ENCODE data around the gene SOX6. TPM values are rescaled to one million over a fixed set of nuclear protein-coding genes. Genes with fewer than 3 reads are reported as not detected.

Gene SOX6
- total and polyA plus RNA-seq, 2 experiments from 2014 or later = 0.03 to 0.66 TPM

DNA sequence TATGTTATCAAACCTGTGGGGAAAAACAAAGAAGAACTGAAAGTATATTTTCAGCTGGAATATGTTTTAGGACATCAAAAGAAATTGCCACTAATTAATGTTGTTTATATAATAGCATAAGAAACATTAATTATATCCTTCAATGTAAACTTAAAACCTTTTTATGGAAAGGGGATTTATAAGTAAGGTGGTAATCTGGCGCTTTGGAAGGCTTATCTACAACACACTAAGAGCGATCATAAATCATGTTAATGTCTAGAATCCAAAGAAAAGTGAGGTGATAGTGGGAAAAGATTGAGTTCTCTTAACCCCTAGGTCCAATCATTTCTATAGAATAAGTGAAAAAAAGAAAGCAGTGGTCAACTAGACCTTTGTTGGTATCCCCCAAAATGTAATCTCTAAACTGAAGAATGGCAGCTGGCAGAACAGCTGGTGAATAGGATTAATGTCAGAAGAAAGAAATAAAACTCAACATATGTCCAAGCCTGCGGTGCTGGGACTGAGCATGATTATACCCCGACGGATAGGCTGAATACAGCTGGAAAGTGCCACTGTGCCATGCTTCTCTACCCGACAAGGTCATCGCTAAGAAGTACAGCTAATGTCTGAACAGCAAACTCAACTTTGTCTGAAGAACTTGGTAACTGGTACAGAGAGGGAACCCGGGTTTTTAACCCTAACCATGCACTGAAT, 64.0 kb downstream of the SOX6 start:
- DNase-seq (ENCODE audit: low spot score) (no peak), ATAC-seq (no peak)
- Histone ChIP-seq H3K36me3 (ENCODE audit: insufficient read depth) (no peaks in the 10 kb centered on the region), H3K4me3 (no peak overlapping the region), H3K79me2 (replicated peaks; ENCODE audit: insufficient read depth) (no peaks in the 10 kb centered on the region), H4K20me1 (replicated peaks; ENCODE audit: insufficient read depth) (no peaks in the 10 kb centered on the region), H3K27ac (ENCODE audit: low read depth) (no peak overlapping the region), H3K4me2 (no peak overlapping the region), H3K27me3 (ENCODE audit: insufficient read depth) (no peaks in the 10 kb centered on the region), H3K9me2 (ENCODE audit: insufficient read depth) (no peaks in the 10 kb centered on the region), H2AFZ (no peak overlapping the region), H3F3A (replicated peaks; ENCODE audit: low read depth) (no peaks in the 10 kb centered on the region), H3K4me1 (ENCODE audit: insufficient read depth) (0 out of 2 replicates have a peak, but pooled peaks cover 4% of the 10 kb centered on the region)
- H3K27ac Mint-ChIP-seq = no peak overlapping the region
- H3K36me3 Mint-ChIP-seq (ENCODE audit: low read depth) = no peaks in the 10 kb centered on the region
- no peaks in the 10 kb centered on the region for H3K27me3 Mint-ChIP-seq (ENCODE audit: insufficient read depth, low read depth, poor library complexity)
- H3K4me1 Mint-ChIP-seq = peaks cover 22% of the 10 kb centered on the region; the same call in 2 of the 3 replicates
- TF ChIP-seq NANOG (IDR thresholded peaks at IDR 0.05; ENCODE audit: borderline replicate concordance) = no peak
- TF ChIP-seq, protein P1, sequence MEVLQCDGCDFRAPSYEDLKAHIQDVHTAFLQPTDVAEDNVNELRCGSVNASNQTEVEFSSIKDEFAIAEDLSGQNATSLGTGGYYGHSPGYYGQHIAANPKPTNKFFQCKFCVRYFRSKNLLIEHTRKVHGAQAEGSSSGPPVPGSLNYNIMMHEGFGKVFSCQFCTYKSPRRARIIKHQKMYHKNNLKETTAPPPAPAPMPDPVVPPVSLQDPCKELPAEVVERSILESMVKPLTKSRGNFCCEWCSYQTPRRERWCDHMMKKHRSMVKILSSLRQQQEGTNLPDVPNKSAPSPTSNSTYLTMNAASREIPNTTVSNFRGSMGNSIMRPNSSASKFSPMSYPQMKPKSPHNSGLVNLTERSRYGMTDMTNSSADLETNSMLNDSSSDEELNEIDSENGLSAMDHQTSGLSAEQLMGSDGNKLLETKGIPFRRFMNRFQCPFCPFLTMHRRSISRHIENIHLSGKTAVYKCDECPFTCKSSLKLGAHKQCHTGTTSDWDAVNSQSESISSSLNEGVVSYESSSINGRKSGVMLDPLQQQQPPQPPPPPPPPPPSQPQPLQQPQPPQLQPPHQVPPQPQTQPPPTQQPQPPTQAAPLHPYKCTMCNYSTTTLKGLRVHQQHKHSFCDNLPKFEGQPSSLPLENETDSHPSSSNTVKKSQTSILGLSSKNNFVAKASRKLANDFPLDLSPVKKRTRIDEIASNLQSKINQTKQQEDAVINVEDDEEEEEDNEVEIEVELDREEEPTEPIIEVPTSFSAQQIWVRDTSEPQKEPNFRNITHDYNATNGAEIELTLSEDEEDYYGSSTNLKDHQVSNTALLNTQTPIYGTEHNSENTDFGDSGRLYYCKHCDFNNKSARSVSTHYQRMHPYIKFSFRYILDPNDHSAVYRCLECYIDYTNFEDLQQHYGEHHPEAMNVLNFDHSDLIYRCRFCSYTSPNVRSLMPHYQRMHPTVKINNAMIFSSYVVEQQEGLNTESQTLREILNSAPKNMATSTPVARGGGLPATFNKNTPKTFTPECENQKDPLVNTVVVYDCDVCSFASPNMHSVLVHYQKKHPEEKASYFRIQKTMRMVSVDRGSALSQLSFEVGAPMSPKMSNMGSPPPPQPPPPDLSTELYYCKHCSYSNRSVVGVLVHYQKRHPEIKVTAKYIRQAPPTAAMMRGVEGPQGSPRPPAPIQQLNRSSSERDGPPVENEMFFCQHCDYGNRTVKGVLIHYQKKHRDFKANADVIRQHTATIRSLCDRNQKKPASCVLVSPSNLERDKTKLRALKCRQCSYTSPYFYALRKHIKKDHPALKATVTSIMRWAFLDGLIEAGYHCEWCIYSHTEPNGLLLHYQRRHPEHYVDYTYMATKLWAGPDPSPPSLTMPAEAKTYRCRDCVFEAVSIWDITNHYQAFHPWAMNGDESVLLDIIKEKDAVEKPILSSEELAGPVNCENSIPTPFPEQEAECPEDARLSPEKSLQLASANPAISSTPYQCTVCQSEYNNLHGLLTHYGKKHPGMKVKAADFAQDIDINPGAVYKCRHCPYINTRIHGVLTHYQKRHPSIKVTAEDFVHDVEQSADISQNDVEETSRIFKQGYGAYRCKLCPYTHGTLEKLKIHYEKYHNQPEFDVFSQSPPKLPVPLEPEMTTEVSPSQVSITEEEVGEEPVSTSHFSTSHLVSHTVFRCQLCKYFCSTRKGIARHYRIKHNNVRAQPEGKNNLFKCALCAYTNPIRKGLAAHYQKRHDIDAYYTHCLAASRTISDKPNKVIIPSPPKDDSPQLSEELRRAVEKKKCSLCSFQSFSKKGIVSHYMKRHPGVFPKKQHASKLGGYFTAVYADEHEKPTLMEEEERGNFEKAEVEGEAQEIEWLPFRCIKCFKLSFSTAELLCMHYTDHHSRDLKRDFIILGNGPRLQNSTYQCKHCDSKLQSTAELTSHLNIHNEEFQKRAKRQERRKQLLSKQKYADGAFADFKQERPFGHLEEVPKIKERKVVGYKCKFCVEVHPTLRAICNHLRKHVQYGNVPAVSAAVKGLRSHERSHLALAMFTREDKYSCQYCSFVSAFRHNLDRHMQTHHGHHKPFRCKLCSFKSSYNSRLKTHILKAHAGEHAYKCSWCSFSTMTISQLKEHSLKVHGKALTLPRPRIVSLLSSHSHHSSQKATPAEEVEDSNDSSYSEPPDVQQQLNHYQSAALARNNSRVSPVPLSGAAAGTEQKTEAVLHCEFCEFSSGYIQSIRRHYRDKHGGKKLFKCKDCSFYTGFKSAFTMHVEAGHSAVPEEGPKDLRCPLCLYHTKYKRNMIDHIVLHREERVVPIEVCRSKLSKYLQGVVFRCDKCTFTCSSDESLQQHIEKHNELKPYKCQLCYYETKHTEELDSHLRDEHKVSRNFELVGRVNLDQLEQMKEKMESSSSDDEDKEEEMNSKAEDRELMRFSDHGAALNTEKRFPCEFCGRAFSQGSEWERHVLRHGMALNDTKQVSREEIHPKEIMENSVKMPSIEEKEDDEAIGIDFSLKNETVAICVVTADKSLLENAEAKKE (CRISPR knock-in tag; IDR thresholded peaks at IDR 0.05) = no peak
- TF ChIP-seq ZNF114 (CRISPR knock-in tag; IDR thresholded peaks at IDR 0.05) = no peak
- TF ChIP-seq, protein P2, sequence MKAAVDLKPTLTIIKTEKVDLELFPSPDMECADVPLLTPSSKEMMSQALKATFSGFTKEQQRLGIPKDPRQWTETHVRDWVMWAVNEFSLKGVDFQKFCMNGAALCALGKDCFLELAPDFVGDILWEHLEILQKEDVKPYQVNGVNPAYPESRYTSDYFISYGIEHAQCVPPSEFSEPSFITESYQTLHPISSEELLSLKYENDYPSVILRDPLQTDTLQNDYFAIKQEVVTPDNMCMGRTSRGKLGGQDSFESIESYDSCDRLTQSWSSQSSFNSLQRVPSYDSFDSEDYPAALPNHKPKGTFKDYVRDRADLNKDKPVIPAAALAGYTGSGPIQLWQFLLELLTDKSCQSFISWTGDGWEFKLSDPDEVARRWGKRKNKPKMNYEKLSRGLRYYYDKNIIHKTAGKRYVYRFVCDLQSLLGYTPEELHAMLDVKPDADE (IDR thresholded peaks at IDR 0.05) = no peak
- no peak for TF ChIP-seq EZH2phosphoT487 (IDR thresholded peaks at IDR 0.05; ENCODE audit: unreplicated experiment)
- no peak for TF ChIP-seq STAT1 (IDR thresholded peaks at IDR 0.05; ENCODE audit: unreplicated experiment)
- TF ChIP-seq CREB1 (CRISPR knock-in tag; IDR thresholded peaks at IDR 0.05; ENCODE audit: low read depth) = no peak
- TF ChIP-seq, protein P3, sequence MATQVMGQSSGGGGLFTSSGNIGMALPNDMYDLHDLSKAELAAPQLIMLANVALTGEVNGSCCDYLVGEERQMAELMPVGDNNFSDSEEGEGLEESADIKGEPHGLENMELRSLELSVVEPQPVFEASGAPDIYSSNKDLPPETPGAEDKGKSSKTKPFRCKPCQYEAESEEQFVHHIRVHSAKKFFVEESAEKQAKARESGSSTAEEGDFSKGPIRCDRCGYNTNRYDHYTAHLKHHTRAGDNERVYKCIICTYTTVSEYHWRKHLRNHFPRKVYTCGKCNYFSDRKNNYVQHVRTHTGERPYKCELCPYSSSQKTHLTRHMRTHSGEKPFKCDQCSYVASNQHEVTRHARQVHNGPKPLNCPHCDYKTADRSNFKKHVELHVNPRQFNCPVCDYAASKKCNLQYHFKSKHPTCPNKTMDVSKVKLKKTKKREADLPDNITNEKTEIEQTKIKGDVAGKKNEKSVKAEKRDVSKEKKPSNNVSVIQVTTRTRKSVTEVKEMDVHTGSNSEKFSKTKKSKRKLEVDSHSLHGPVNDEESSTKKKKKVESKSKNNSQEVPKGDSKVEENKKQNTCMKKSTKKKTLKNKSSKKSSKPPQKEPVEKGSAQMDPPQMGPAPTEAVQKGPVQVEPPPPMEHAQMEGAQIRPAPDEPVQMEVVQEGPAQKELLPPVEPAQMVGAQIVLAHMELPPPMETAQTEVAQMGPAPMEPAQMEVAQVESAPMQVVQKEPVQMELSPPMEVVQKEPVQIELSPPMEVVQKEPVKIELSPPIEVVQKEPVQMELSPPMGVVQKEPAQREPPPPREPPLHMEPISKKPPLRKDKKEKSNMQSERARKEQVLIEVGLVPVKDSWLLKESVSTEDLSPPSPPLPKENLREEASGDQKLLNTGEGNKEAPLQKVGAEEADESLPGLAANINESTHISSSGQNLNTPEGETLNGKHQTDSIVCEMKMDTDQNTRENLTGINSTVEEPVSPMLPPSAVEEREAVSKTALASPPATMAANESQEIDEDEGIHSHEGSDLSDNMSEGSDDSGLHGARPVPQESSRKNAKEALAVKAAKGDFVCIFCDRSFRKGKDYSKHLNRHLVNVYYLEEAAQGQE (IDR thresholded peaks at IDR 0.05; ENCODE audit: unreplicated experiment) = no peak
- no peak for TF ChIP-seq POLR2AphosphoS5 (IDR thresholded peaks at IDR 0.05; ENCODE audit: low read depth)
- no peaks in the 10 kb centered on the region for H3K9me3 Mint-ChIP-seq
- H3K4me3 Mint-ChIP-seq = no peak overlapping the region

Data from GM23338 (cell line).